ENCODE data around the gene COX20. TPM values are rescaled to one million over a fixed set of nuclear protein-coding genes. Genes with fewer than 3 reads are reported as not detected.

Gene COX20
- total and polyA plus RNA-seq, 2 donors from 2014 or later, result 45.4 to 171 TPM

- Histone ChIP-seq H3K9ac (ENCODE audit: low read length in 3 of 3) (no peak overlapping the region), H3K4me3 (ENCODE audit: low read length in 3 of 3) (no peak overlapping the region), H3K9me3 (ENCODE audit: control insufficient read depth in 2 of 3, insufficient read depth in 1 of 3, low read length in 3 of 3) (no peaks in the 10 kb centered on the region), H3K4me1 (ENCODE audit: control insufficient read depth in 2 of 3, insufficient read depth in 2 of 3, low read depth in 1 of 3, low read length in 3 of 3) (peaks cover 0 to 5% (median 0%) of the 10 kb centered on the region in 3 donors), H3K27ac (ENCODE audit: low read depth in 2 of 2, low read length in 2 of 2) (peak overlapping the region in 1 of 2 donors; percentile 5), H3K27me3 (ENCODE audit: control insufficient read depth, insufficient read depth, low read length) (no peaks in the 10 kb centered on the region), H3K36me3 (ENCODE audit: control insufficient read depth in 2 of 3, insufficient read depth in 3 of 3, low read length in 3 of 3) (peaks cover 14 to 30% (median 19%) of the 10 kb centered on the region in 3 donors)
- no peak for TF ChIP-seq CTCF (IDR thresholded peaks at IDR 0.05; ENCODE audit: borderline replicate concordance, extremely low read depth, insufficient read depth)
- FAIRE-seq (no peak), DNase-seq (no peak)
- intact Hi-C loops (cut with DNase I), result no loop called here
These were observed 14.8 kb downstream of the COX20 start for GRCh38 chr1:244850099-244850852.

- no peak overlapping the region for H3K4me3 ChIP-seq (ENCODE audit: low read length in 3 of 3)
- H3K27me3 ChIP-seq (ENCODE audit: control insufficient read depth, insufficient read depth, low read length), result no peaks in the 10 kb centered on the region
- FAIRE-seq, result no peak
- peaks cover 18 to 33% (median 23%) of the 10 kb centered on the region in 3 donors for H3K36me3 ChIP-seq (ENCODE audit: control insufficient read depth in 2 of 3, insufficient read depth in 3 of 3, low read length in 3 of 3)
- H3K4me1 ChIP-seq (ENCODE audit: control insufficient read depth in 2 of 3, insufficient read depth in 2 of 3, low read depth in 1 of 3, low read length in 3 of 3), result peaks cover 0 to 5% (median 0%) of the 10 kb centered on the region in 3 donors
- no peak for TF ChIP-seq CTCF (IDR thresholded peaks at IDR 0.05; ENCODE audit: borderline replicate concordance, extremely low read depth, insufficient read depth)
- no peak overlapping the region for H3K9ac ChIP-seq (ENCODE audit: low read length in 3 of 3)
- H3K9me3 ChIP-seq (ENCODE audit: control insufficient read depth in 2 of 3, insufficient read depth in 1 of 3, low read length in 3 of 3), result no peaks in the 10 kb centered on the region
- intact Hi-C loops (cut with DNase I), result no loop called here
- no peak for DNase-seq
- H3K27ac ChIP-seq (ENCODE audit: low read depth in 2 of 2, low read length in 2 of 2), result no peak overlapping the region
These were observed 15.4 kb downstream of the COX20 start for GRCh38 chr1:244850896-244851295.

- Histone ChIP-seq H3K9ac (ENCODE audit: low read length in 3 of 3) (no peak overlapping the region), H3K27ac (ENCODE audit: low read depth in 2 of 2, low read length in 2 of 2) (no peak overlapping the region), H3K36me3 (ENCODE audit: control insufficient read depth in 2 of 3, insufficient read depth in 3 of 3, low read length in 3 of 3) (peaks cover 17 to 41% (median 26%) of the 10 kb centered on the region in 3 donors), H3K4me3 (ENCODE audit: low read length in 3 of 3) (no peak overlapping the region), H3K4me1 (ENCODE audit: control insufficient read depth in 2 of 3, insufficient read depth in 2 of 3, low read depth in 1 of 3, low read length in 3 of 3) (peaks cover 0 to 5% (median 0%) of the 10 kb centered on the region in 3 donors), H3K27me3 (ENCODE audit: control insufficient read depth, insufficient read depth, low read length) (no peaks in the 10 kb centered on the region), H3K9me3 (ENCODE audit: control insufficient read depth in 2 of 3, insufficient read depth in 1 of 3, low read length in 3 of 3) (no peaks in the 10 kb centered on the region)
- no peak for TF ChIP-seq CTCF (IDR thresholded peaks at IDR 0.05; ENCODE audit: borderline replicate concordance, extremely low read depth, insufficient read depth)
- no peak for DNase-seq
- intact Hi-C loops (cut with DNase I), result no loop called here
- FAIRE-seq, result no peak
These were observed 16.2 kb downstream of the COX20 start for GRCh38 chr1:244851546-244852231.

All from kidney (tissue), 14 donors.